H1 (cell line): Measurements from ENCODE around the gene H6PD. TPM values are rescaled to one million over a fixed set of nuclear protein-coding genes. Genes with fewer than 3 reads are reported as not detected.

Source experiments
- CTCF ChIA-PET: fragments of 300-600 bp; sonication (Branson Sonifier 250); formaldehyde crosslinking; loops from one replicate; lab custom pipeline; 2021; ENCODE audit not compliant: partially characterized antibody; lab: Charles Lee
- POLR2A ChIA-PET: fragments of 300-600 bp; sonication (Branson Sonifier 250); formaldehyde crosslinking; loops from one replicate; lab custom pipeline; 2021; ENCODE audit warnings: inconsistent platforms; ENCODE audit not compliant: partially characterized antibody; lab: Charles Lee
- DNase-seq, 2 experiments: peaks; one replicate each; pipeline versions ENCODE4 v3.0.0 to v3.0.0-alpha.2; 2010 to 2022; ENCODE audit warnings: low spot score in 2 of 2, low read depth in 1 of 2, mixed read lengths in 1 of 2
- FAIRE-seq: peaks from 2 replicates; lab custom pipeline; 2011; peaks lifted over from hg19 to GRCh38; lab: Jason Lieb, UNC
- H2AFZ ChIP-seq: 2 replicates; pipeline ENCODE4 v1.8.1; 2012; ENCODE audit warnings: low read length, inconsistent platforms
- H2AK5ac ChIP-seq: 2 replicates; pipeline ENCODE4 v1.6.1; 2013; ENCODE audit warnings: low read depth, low read length
- H2BK120ac ChIP-seq: replicated peaks from 2 replicates; pipeline ENCODE3; 2013; ENCODE audit warnings: low read depth, low read length, inconsistent platforms
- H2BK12ac ChIP-seq: 2 replicates; pipeline ENCODE4 v1.6.1; 2013; ENCODE audit warnings: low read depth, low read length
- H2BK15ac ChIP-seq: 2 replicates; pipeline ENCODE4 v1.6.1; 2013; ENCODE audit warnings: low read length
- H2BK20ac ChIP-seq: 2 replicates; pipeline ENCODE4 v1.6.1; 2013; ENCODE audit warnings: low read length
- H2BK5ac ChIP-seq: 2 replicates; pipeline ENCODE4 v1.6.1; 2013; ENCODE audit warnings: low read depth, low read length
- H3K14ac ChIP-seq: 2 replicates; pipeline ENCODE4 v1.6.1; 2013; ENCODE audit warnings: inconsistent platforms; ENCODE audit not compliant: insufficient read length
- H3K18ac ChIP-seq: 2 replicates; pipeline ENCODE4 v1.6.1; 2013; ENCODE audit warnings: low read length; ENCODE audit errors: extremely low read depth
- H3K23ac ChIP-seq: 2 replicates; pipeline ENCODE4 v1.6.1; 2013; ENCODE audit warnings: inconsistent platforms; ENCODE audit not compliant: insufficient read length
- H3K23me2 ChIP-seq: 2 replicates; pipeline ENCODE4 v1.6.1; 2013; ENCODE audit warnings: low read depth, low read length
- H3K27ac ChIP-seq: 2 replicates; pipeline ENCODE4 v1.6.1; 2011; ENCODE audit warnings: low read depth, low read length, inconsistent platforms
- H3K27me3 ChIP-seq, 4 experiments: replicated peaks in 1 of 4; 1 replicate in 1 of 4; 2 replicates in 3 of 4; pipeline versions ENCODE4 v1.6.1 to v1.8.1; 2011 to 2013; ENCODE audit warnings: low read length in 3 of 4, mild to moderate bottlenecking in 3 of 4, inconsistent platforms in 2 of 4, mixed read lengths in 2 of 4, moderate library complexity in 1 of 4; ENCODE audit not compliant: control insufficient read depth in 3 of 4, insufficient read depth in 3 of 4; ENCODE audit errors: extremely low read depth in 1 of 4
- H3K36me3 ChIP-seq, 4 experiments: 2 replicates each; pipeline versions ENCODE4 v1.6.1 to v1.8.1; 2011 to 2013; ENCODE audit warnings: mild to moderate bottlenecking in 4 of 4, low read length in 3 of 4, moderate library complexity in 2 of 4, control low read depth in 1 of 4, inconsistent platforms in 1 of 4; ENCODE audit not compliant: insufficient read depth in 4 of 4, control insufficient read depth in 2 of 4
- H3K4ac ChIP-seq: replicated peaks from 2 replicates; pipeline ENCODE3; 2013; ENCODE audit warnings: low read length, low read depth, mixed read lengths, inconsistent platforms; ENCODE audit not compliant: insufficient read length
- H3K4me1 ChIP-seq, 4 experiments: replicated peaks in 1 of 4; 1 replicate in 1 of 4; 2 replicates in 3 of 4; pipeline versions ENCODE4 v1.6.1 to v1.8.1; 2011 to 2013; ENCODE audit warnings: low read length in 3 of 4, inconsistent platforms in 2 of 4, mixed read lengths in 1 of 4; ENCODE audit not compliant: insufficient read depth in 4 of 4, control insufficient read depth in 3 of 4
- H3K4me2 ChIP-seq, 2 experiments: 2 replicates each; pipeline versions ENCODE4 v1.6.1 to v1.8.1; 2011 to 2013; ENCODE audit warnings: low read depth in 2 of 2, low read length in 2 of 2, control low read depth in 1 of 2, inconsistent platforms in 1 of 2, mild to moderate bottlenecking in 1 of 2; ENCODE audit not compliant: insufficient read depth in 1 of 2
- H3K4me3 ChIP-seq, 4 experiments: fragments of 200-600, 300-600 bp in 1 of 4; sonication (generic), shearing (Covaris generic), sonication (Bioruptor Twin) in 1 of 4; 2 replicates each; pipeline versions ENCODE4 v1.5.1 to v1.8.1; 2011 to 2016; ENCODE audit warnings: low read length in 4 of 4, low read depth in 3 of 4, control low read depth in 2 of 4, inconsistent platforms in 2 of 4, mild to moderate bottlenecking in 2 of 4, mixed read lengths in 1 of 4, moderate library complexity in 1 of 4; ENCODE audit not compliant: insufficient read depth in 2 of 4; ENCODE audit errors: extremely low read depth in 1 of 4
- H3K56ac ChIP-seq: replicated peaks from 2 replicates; pipeline ENCODE3; 2013; ENCODE audit warnings: low read depth, mild to moderate bottlenecking, mixed read lengths, low read length, inconsistent platforms; ENCODE audit not compliant: insufficient read length
- H3K79me1 ChIP-seq: 2 replicates; pipeline ENCODE4 v1.6.1; 2013; ENCODE audit warnings: low read depth, low read length, control low read depth
- H3K79me2 ChIP-seq, 2 experiments: 2 replicates each; pipeline versions ENCODE4 v1.6.1 to v1.8.1; 2012 to 2013; ENCODE audit warnings: low read length in 2 of 2, mild to moderate bottlenecking in 2 of 2, inconsistent platforms in 1 of 2; ENCODE audit not compliant: insufficient read depth in 2 of 2, control insufficient read depth in 1 of 2
- H3K9ac ChIP-seq, 4 experiments: replicated peaks in 1 of 4; 1 replicate in 1 of 4; 2 replicates in 3 of 4; pipeline versions ENCODE4 v1.6.1 to v1.8.1; 2011 to 2013; ENCODE audit warnings: low read depth in 3 of 4, low read length in 3 of 4, control low read depth in 2 of 4, mild to moderate bottlenecking in 2 of 4, moderate library complexity in 2 of 4, inconsistent platforms in 1 of 4; ENCODE audit errors: extremely low read depth in 1 of 4
- H3K9me3 ChIP-seq, 2 experiments: 2 replicates each; pipeline versions ENCODE4 v1.6.1 to v1.8.1; 2012 to 2013; ENCODE audit warnings: mild to moderate bottlenecking in 2 of 2, moderate library complexity in 2 of 2, control low read depth in 1 of 2, inconsistent platforms in 1 of 2, low read depth in 1 of 2, low read length in 1 of 2, mixed read lengths in 1 of 2; ENCODE audit not compliant: insufficient read depth in 2 of 2
- H4K20me1 ChIP-seq, 2 experiments: replicated peaks in 1 of 2; 2 replicates each; pipeline versions ENCODE3 to v1.8.1; 2011 to 2013; ENCODE audit warnings: inconsistent platforms in 2 of 2, low read length in 2 of 2, mild to moderate bottlenecking in 1 of 2; ENCODE audit not compliant: insufficient read depth in 2 of 2, control insufficient read depth in 1 of 2
- H4K5ac ChIP-seq: 2 replicates; pipeline ENCODE4 v1.6.1; 2013; ENCODE audit warnings: low read length, low read depth, mixed read lengths, inconsistent platforms; ENCODE audit not compliant: insufficient read length
- H4K8ac ChIP-seq: 2 replicates; pipeline ENCODE4 v1.8.0; 2013; ENCODE audit warnings: mild to moderate bottlenecking, moderate library complexity, low read length, inconsistent platforms; ENCODE audit not compliant: insufficient read depth; ENCODE audit errors: extremely low read depth
- H4K91ac ChIP-seq: replicated peaks from 2 replicates; pipeline ENCODE3; 2013; ENCODE audit warnings: low read length, mixed read lengths, inconsistent platforms; ENCODE audit not compliant: insufficient read length
- BCL11A ChIP-seq, 2 experiments: IDR thresholded peaks; one replicate each; pipeline ENCODE4 v1.6.1; 2011; ENCODE audit warnings: low read depth in 2 of 2, low read length in 2 of 2, mild to moderate bottlenecking in 2 of 2
- EZH2 ChIP-seq: fragments of 200-600 bp; sonication (generic); IDR thresholded peaks from 2 replicates; pipeline ENCODE4 v1.7.1; 2012; ENCODE audit warnings: low read depth, mild to moderate bottlenecking, moderate library complexity, low read length, inconsistent platforms; ENCODE audit not compliant: severe bottlenecking
- FOSL1 ChIP-seq: IDR thresholded peaks from 2 replicates; pipeline ENCODE4 v1.6.1; 2011; ENCODE audit warnings: mild to moderate bottlenecking, low read depth, low read length, moderate library complexity; ENCODE audit not compliant: insufficient read depth
- POU5F1 ChIP-seq: IDR thresholded peaks from 2 replicates; pipeline ENCODE4 v1.6.1; 2011; ENCODE audit warnings: low read depth, mild to moderate bottlenecking, low read length, moderate library complexity
- RFX5 ChIP-seq: IDR thresholded peaks from 2 replicates; pipeline ENCODE4 v1.6.1; 2011; ENCODE audit warnings: low read depth, low read length, improper control_type of control experiment, borderline replicate concordance
- RXRA ChIP-seq: IDR thresholded peaks from 2 replicates; pipeline ENCODE4 v1.6.1; 2011; ENCODE audit warnings: low read depth, mild to moderate bottlenecking, low read length, moderate library complexity; ENCODE audit not compliant: insufficient read depth
- SIN3A ChIP-seq, 2 experiments: IDR thresholded peaks in 1 of 2; conservative IDR thresholded peaks in 1 of 2; 2 replicates each; pipeline ENCODE4 v1.6.1; 2011 to 2012; ENCODE audit warnings: low read length in 2 of 2, improper control_type of control experiment in 1 of 2, low read depth in 1 of 2, mild to moderate bottlenecking in 1 of 2
- SP1 ChIP-seq: IDR thresholded peaks from 2 replicates; pipeline ENCODE4 v1.6.1; 2011; ENCODE audit warnings: low read depth, low read length
- SP4 ChIP-seq: IDR thresholded peaks from 2 replicates; pipeline ENCODE4 v1.6.1; 2012; ENCODE audit warnings: low read length, inconsistent platforms
- TAF1 ChIP-seq: IDR thresholded peaks from 2 replicates; pipeline ENCODE4 v1.6.1; 2011; ENCODE audit warnings: mild to moderate bottlenecking, low read depth, low read length
- YY1 ChIP-seq: IDR thresholded peaks from 2 replicates; pipeline ENCODE4 v1.6.1; 2011; ENCODE audit warnings: low read depth, mild to moderate bottlenecking, low read length
- WGBS, 2 experiments: shearing (Covaris generic) in 1 of 2; methylation state at CpG; one replicate each; pipeline versions ENCODE4 v1.1.6 to v1.1.7; 2013 to 2015; ENCODE audit warnings: low lambda C conversion rate in 2 of 2, mixed read lengths in 2 of 2, inconsistent platforms in 1 of 2, low coverage in 1 of 2, missing lambda C conversion rate in 1 of 2; ENCODE audit not compliant: insufficient replicate concordance in 2 of 2, insufficient coverage in 1 of 2, insufficient read length in 1 of 2; ENCODE audit errors: extremely low coverage in 1 of 2, missing lambda C conversion rate in 1 of 2; 5-methylcytosine and 5-hydroxymethylcytosine counted together
- polyA plus RNA-seq, 7 experiments: library from polyadenylated mRNA; depleted of rRNA in 3 of 7; stranded (reverse) in 5 of 7; unstranded in 2 of 7; fragments of >200 nt in 5 of 7; fragments of 200-250 nt in 2 of 7; gene quantifications; 1 replicate in 5 of 7; 2 replicates in 1 of 7; 4 replicates in 1 of 7; pipeline versions ENCODE4 v1.2.1 to v1.2.3, GENCODE V29; 2011 to 2013; ENCODE audit warnings: missing spikeins in 2 of 7, mixed read lengths in 2 of 7
- total RNA-seq: library from RNA; stranded (reverse); fragmentation: NEBNext Ultra II Directional; extraction: Animal tissue kit (Norgen Biotek cat#: 25700); gene quantifications from 2 replicates; pipeline ENCODE4 v1.2.1, GENCODE V29; 2021

Gene H6PD
- total and polyA plus RNA-seq, 2 of the 8 experiments (the other 6 are each of a cell fraction or from before 2014, with no cell fraction given), result 3.6 to 3.8 TPM

- CTCF ChIA-PET, result interaction anchor here (0.7 to 6.6 kb wide), 9 partner anchors 10 to 277 kb away, joined by 3 to 61 read pairs (median 4); no protein-coding TSS in a partner anchor
- Histone ChIP-seq H2BK12ac (no peak overlapping the region), H2BK20ac (no peak overlapping the region)
Observed at GRCh38 chr1:9281908-9282695, 47.5 kb downstream of the H6PD start.

More at GRCh38 chr1:9281908-9282695, 47.5 kb downstream of the H6PD start:
- Histone ChIP-seq H3K79me1 (no peaks in the 10 kb centered on the region), H2BK120ac (no peak overlapping the region), H3K4me3 (no peak overlapping the region), H4K20me1 (no peaks in the 10 kb centered on the region), H3K23me2 (no peaks in the 10 kb centered on the region; the same call in 1 of the 2 replicates), H3K27me3 (no peaks in the 10 kb centered on the region), H4K8ac (no peak overlapping the region; the same call in 1 of the 2 replicates), H2AFZ (no peak overlapping the region), H3K4me1 (peaks cover 0 to 12% (median 8%) of the 10 kb centered on the region in 4 experiments; a peak in 6 of 7 replicates), H3K36me3 (no peaks in the 10 kb centered on the region), H3K9ac (no peak overlapping the region), H3K18ac (no peak overlapping the region), H3K4ac (no peak overlapping the region), H3K27ac (no peak overlapping the region), H2BK5ac (no peak overlapping the region), H3K14ac (no peak overlapping the region), H3K23ac (no peak overlapping the region)
- POLR2A ChIA-PET, result interaction anchor here (1.5 kb wide), 1 partner anchor 10 kb away, joined by 4 read pairs; no protein-coding TSS in a partner anchor
- DNase-seq, result no peak
- FAIRE-seq, result no peak
- TF ChIP-seq SP1 (no peak), POU5F1 (no peak), RFX5 (no peak), SP4 (no peak), FOSL1 (no peak), BCL11A (IDR thresholded peaks at IDR 0.05; ENCODE audit: low read depth in 2 of 2, low read length in 2 of 2) (no peak), YY1 (no peak), SIN3A (conservative IDR thresholded peaks at IDR 0.05 in 1 of 2, IDR thresholded peaks at IDR 0.05 in 1 of 2; ENCODE audit: low read depth in 1 of 2, low read length in 2 of 2) (no peak), RXRA (no peak), TAF1 (no peak), EZH2 (no peak)
- TF ChIP-seq, all 59 proteins: peak for 0
- no peak overlapping the region for H4K91ac ChIP-seq
- no peak overlapping the region for H3K56ac ChIP-seq
- H2BK15ac ChIP-seq, result no peak overlapping the region
- H3K79me2 ChIP-seq, result no peaks in the 10 kb centered on the region
- no peak overlapping the region for H3K4me2 ChIP-seq
- 92% methylated on average over 11 of the region's 12 CpGs; no CpG with 5 or more reads in 1 of the 2 experiments for WGBS, 2 experiments
- H2AK5ac ChIP-seq, result 0 out of 2 replicates have a peak overlapping the region, but pooled peaks have one; percentile 28
- peaks cover 0 to under 1% of the 10 kb centered on the region in 2 experiments; a peak in 2 of 4 replicates for H3K9me3 ChIP-seq
- H4K5ac ChIP-seq, result no peak overlapping the region
